Measurements from ENCODE around the gene DIABLO.
"Not testable (repeated sequence)": the region's sequence is repeated elsewhere in the genome, so short reads cannot be mapped to it uniquely, and the experiment has no call there.

The DIABLO gene

GRCh38 chr12:122189626-122190475, 36.0 kb downstream of the DIABLO start:
- DNase-seq = no peak

DNA sequence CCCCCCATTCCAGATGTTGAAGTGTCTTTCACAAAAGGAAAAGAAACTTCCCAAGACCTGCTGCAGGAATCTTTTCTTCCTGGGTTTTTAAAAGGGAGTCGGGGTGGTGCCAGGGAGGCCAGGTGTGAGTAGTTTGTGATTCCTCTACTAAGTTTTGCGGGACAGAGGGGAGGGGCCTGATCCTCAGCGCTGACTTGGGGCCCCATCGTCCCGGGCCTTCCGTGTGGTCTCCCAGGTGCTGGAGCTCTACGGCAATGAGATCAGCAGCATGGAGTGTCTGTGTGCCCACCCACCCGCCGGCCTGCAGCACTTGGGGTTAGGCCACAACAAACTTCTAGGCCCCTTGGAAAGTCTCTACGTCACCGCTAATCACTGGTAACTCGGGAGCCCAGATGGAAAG, 38.4 kb downstream of the DIABLO start:
- DNase-seq = no peak

DNA sequence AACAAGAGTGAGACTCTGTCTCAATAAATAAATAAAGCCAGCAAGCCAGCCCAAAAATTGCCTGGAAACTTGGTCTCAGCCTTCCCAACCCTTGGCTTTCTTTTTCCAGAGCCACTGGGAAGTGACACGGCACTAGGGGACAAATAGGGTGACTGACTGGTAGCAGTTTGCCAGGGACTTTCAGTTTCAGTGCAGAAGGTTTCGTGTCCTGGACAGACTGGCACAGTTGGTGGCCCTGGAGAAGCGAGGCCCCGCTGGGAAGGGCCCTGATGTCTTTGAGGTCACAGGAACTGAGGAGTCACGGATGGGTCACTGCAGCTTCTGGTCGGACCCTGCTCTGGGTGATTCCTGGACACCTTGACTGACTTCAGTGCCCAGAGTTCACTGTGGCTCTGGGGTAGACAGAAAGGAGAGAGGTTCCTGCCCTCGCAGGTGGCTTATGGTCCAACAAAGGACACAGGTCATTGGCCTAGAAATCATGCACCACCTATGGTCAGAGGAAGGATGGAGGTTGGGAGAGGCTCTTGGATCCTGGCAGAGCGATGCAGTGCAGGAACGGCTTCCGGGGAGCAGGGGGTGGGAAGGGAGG, 40.3 kb downstream of the DIABLO start:
- no peak for DNase-seq

DNA sequence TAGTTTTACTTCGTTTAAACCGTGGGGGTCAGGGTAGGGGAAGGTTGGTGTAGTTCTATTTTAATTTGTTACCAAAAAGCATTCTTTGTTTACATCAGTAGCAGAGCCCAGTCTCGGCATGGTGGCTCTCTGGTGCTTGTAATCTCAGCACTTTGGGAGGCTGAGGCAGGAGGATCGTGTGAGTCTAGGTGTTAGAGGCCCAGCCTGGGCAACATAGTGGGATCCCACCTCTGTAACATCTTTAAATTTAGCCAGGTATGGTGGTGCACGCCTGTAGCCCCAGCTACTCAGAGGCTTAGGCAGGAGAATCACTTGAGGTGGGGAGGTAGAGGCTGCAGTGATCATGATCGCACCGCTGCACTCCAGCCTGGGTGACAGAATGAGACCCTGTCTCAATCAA, 40.8 kb downstream of the DIABLO start:
- no peak for DNase-seq

- DNase-seq = peak; percentile 22 to 53 (median 40)
Measured at GRCh38 chr12:122184517-122184916, 41.3 kb downstream of the DIABLO start.

- DNase-seq = no peak
Measured at GRCh38 chr12:122183588-122183940, 42.3 kb downstream of the DIABLO start.

GRCh38 chr12:122182887-122183587, 42.8 kb downstream of the DIABLO start, which contains the start of gene LRRC43:
Gene LRRC43, plus strand, starts transcription at chr12:122183123. Its CDS starts 22 bp downstream, at chr12:122183145.
- DNase-seq = peak; percentile 45 to 77 (median 64)

- not testable (repeated sequence) for DNase-seq
Measured at GRCh38 chr12:122176473-122176872, 49.4 kb downstream of the DIABLO start.

- DNase-seq = no peak
Measured at GRCh38 chr12:122174155-122174845, 51.6 kb downstream of the DIABLO start, which contains the start of gene IL31. Gene IL31, minus strand, starts transcription at chr12:122174221. Its CDS starts 49 bp downstream, at chr12:122174172.

DNA sequence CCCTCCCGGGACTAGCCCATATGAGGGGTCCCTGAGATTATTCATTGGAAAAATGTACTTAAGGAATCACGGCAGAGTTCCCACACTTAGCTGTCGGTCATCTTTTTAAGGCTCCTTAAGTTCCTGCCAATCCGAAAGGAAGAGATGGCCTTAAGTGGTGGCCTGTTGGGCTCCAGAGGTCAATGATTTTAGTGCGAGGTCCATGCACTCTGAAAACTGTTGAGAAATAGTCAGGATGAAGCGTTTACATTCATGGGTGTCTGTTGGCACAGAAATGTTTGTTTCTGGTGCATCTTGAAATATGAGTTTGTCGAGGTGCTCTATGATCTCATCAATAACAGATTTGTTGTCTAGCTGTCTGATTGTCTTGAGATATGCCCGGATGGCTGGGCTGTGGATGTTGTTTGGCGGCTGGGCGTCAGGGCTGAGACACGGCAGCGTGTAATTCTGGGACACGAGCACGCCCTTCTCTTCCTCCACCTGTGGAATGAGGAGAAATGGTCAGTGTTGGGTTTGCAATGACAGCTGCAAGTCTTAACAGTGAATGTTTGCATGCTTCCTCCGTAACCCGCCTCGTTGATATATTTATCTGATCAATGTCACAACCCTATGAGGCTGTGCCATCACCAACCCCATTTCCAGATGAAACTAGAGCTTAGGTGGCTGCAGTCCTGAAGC, 53.5 kb downstream of the DIABLO start:
- DNase-seq = no peak

GRCh38 chr12:122171399-122171798, 54.5 kb downstream of the DIABLO start:
- DNase-seq = no peak

GRCh38 chr12:122168492-122168891, 57.4 kb downstream of the DIABLO start:
- no peak for DNase-seq

DNA sequence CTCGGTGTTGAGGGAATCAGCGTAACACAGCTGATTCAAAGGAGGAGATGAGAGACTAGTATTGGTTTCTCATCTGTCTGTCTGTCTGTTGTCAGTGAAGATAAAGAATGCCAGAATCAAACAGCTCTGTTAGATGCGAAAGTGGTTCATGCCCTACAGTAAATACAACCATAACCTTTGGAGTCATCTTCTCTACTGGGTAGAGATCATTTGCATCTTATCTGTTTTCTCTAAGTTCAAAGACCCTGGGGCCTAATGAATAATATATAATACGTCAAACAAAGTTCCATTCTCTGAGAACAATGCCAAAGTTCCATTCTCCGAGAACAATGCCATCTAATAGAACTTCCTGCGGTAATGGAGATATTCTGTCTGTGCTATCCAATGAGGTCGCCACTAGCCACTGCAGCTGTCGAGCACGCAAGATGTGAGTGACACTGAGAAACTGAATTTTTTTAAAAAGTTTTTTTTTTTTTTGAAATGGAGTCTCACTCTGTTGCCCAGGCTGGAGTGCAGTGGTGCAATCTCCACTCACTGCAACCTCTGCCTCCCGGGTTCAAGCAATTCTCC, 58.4 kb downstream of the DIABLO start:
- DNase-seq = no peak

GRCh38 chr12:122166422-122167349, 59.2 kb downstream of the DIABLO start:
- no peak for DNase-seq

- DNase-seq = no peak
Measured at GRCh38 chr12:122162976-122163375, 62.9 kb downstream of the DIABLO start.

DNA sequence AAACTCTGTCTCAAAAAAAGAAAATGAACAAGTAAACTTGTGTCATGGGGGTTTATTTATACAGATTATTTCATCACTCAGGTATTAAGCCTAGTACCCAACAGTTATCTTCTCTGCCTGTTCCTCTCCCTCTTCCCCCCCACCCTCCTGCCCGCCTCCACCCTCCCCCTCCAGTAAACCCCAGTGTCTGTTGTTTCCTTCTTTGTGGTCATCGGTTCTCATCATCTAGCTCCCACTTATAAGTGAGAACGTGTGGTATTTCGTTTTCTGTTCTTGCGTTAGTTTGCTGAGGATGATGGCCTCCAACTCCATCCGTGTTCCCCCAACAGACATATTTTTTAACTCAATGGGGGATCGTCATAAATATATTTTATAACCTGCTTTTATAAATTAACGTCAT, 64.2 kb downstream of the DIABLO start:
- no peak for DNase-seq

- no peak for DNase-seq
Measured at GRCh38 chr12:122160761-122161160, 65.1 kb downstream of the DIABLO start.

DNA sequence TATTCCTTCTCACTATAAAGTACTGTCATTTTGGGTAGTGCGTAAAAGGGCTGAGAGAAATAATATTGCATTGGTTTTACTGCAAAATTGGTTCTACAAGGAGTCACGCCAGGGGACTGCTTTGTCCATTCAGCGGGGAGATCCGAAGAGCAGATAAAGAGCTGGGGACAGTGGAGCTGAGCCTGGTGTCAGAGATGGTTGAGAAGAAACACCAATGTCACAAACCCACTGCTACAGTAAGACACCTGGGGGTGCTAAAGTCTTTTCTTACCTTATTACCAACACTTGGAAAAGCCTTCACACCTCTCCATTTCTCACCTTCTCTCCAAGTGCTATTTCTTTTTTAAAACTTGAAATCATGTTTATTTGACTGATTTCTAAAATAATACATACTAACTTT, 66.0 kb downstream of the DIABLO start:
- no peak for DNase-seq

- no peak for DNase-seq
Measured at GRCh38 chr12:122158700-122159285, 67.1 kb downstream of the DIABLO start.

Data from suppressor macrophage (primary cell).